Prostate gland (tissue), 2 donors: Measurements from ENCODE around the gene NIPAL1. TPM values are rescaled to one million over a fixed set of nuclear protein-coding genes. Genes with fewer than 3 reads are reported as not detected.

Experiments
- DNase-seq: peaks from one replicate; pipeline ENCODE4 v3.0.0-alpha.2; 2019; ENCODE audit warnings: low spot score
- H3K27ac ChIP-seq, 2 donors: fragments of 200-600 bp; sonication (generic); 2 replicates each; pipeline ENCODE4 v1.5.1; 2017 to 2019
- H3K27me3 ChIP-seq: fragments of 200-600 bp; sonication (generic); replicated peaks from 2 replicates; pipeline ENCODE4 v1.5.1; 2019; ENCODE audit not compliant: insufficient read depth
- H3K36me3 ChIP-seq, 2 donors: fragments of 200-600 bp; sonication (generic); 1 replicate in 1 of 2; 2 replicates in 1 of 2; pipeline versions ENCODE4 v1.5.1 to v1.8.1; 2017 to 2019
- H3K4me1 ChIP-seq: fragments of 200-600 bp; sonication (generic); replicated peaks from 2 replicates; pipeline ENCODE4 v1.5.1; 2019
- H3K4me3 ChIP-seq, 2 donors: fragments of 200-600 bp; sonication (generic); 2 replicates each; pipeline ENCODE4 v1.5.1; 2017 to 2019
- H3K9me3 ChIP-seq: fragments of 200-600 bp; sonication (generic); 2 replicates; pipeline ENCODE4 v1.5.1; 2017
- POLR2A ChIP-seq: fragments of 450-650 bp; IDR thresholded peaks from one replicate; pipeline ENCODE4 v1.6.1; 2016; ENCODE audit warnings: antibody characterized with exemption, mild to moderate bottlenecking
- POLR2AphosphoS5 ChIP-seq: sonication (generic); formaldehyde crosslinking; IDR thresholded peaks from one replicate; pipeline ENCODE4 v1.6.1; 2017; ENCODE audit warnings: antibody characterized with exemption
- WGBS: methylation state at CpG from one replicate; pipeline ENCODE4 v1.1.5; 2018; 5-methylcytosine and 5-hydroxymethylcytosine counted together
- intact Hi-C: fragments of 100-400 bp; cut with DNase I; formaldehyde crosslinking; loops from one replicate; pipeline ENCODE4 v1.14.2; 2022
- total RNA-seq, 2 donors: library from RNA; depleted of rRNA; stranded (reverse); fragments of >200 nt; gene quantifications; one replicate each; pipeline ENCODE4 v1.1.0, GENCODE V29; 2016
- TF ChIP-seq, protein P1 (sequence below), 4 experiments: fragments of 200-600 bp in 2 of 4; fragments of 450-650 bp in 2 of 4; sonication (generic) in 2 of 4; IDR thresholded peaks; 1 replicate in 3 of 4; 2 replicates in 1 of 4; pipeline ENCODE4 v1.5.1; 2016 to 2019; ENCODE audit warnings: antibody characterized with exemption in 4 of 4, mild to moderate bottlenecking in 2 of 4, moderate library complexity in 2 of 4

NIPAL1 gene
- total RNA-seq, 2 donors from 2014 or later, result 5.4 to 5.6 TPM

DNA sequence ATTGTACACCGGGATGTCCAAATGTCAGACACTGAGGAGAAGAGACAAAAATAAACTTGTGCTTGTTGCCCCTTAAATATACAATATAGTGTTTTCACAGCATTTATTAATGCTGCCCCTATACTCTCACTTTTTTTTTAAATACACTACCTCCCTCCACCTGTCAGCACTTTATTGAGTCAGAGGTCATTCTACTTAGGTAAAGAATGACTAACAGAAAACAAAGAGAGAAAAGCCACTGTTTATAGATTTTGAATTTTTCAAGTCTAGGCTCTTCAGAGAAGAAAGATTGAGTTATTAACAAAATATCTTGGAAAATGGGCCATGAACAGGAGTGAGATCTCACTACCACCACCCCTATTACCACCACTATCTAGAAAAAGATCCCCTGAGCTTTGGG lies 58.1 kb downstream of the NIPAL1 start:
- DNase-seq, result no peak
- H3K27me3 ChIP-seq, result no peaks in the 10 kb centered on the region
- TF ChIP-seq POLR2AphosphoS5, result no peak
- TF ChIP-seq, protein P1, sequence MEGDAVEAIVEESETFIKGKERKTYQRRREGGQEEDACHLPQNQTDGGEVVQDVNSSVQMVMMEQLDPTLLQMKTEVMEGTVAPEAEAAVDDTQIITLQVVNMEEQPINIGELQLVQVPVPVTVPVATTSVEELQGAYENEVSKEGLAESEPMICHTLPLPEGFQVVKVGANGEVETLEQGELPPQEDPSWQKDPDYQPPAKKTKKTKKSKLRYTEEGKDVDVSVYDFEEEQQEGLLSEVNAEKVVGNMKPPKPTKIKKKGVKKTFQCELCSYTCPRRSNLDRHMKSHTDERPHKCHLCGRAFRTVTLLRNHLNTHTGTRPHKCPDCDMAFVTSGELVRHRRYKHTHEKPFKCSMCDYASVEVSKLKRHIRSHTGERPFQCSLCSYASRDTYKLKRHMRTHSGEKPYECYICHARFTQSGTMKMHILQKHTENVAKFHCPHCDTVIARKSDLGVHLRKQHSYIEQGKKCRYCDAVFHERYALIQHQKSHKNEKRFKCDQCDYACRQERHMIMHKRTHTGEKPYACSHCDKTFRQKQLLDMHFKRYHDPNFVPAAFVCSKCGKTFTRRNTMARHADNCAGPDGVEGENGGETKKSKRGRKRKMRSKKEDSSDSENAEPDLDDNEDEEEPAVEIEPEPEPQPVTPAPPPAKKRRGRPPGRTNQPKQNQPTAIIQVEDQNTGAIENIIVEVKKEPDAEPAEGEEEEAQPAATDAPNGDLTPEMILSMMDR (IDR thresholded peaks at IDR 0.05), result no peak
- TF ChIP-seq POLR2A, result no peak
- H3K4me3 ChIP-seq, result no peak overlapping the region
- H3K9me3 ChIP-seq, result no peaks in the 10 kb centered on the region
- 87% methylated on average over 1 of the region's 1 CpG for WGBS
- no peaks in the 10 kb centered on the region for H3K4me1 ChIP-seq
- H3K27ac ChIP-seq, result no peak overlapping the region
- H3K36me3 ChIP-seq, result no peaks in the 10 kb centered on the region
- intact Hi-C loops, result no loop called here

DNA sequence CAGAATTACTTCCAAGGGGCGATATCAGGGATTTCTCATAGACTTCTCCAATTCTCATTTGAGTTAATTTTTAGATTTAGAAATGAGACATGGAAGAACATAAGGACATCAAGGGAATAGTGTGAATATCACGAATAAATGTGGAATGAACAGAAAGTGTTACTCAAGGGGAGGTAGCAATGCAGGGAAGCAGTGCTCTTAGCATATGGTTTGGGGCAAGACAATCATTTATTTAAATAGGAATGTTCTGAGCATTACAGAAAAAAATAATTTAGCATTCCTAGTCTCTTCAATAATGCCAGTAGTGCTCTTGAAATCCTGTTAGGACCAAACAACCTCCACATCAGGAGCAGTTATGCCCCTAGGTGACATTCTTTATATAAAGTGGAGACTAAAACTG lies 61.9 kb downstream of the NIPAL1 start:
- no peaks in the 10 kb centered on the region for H3K9me3 ChIP-seq
- H3K36me3 ChIP-seq, result no peaks in the 10 kb centered on the region
- no peak for DNase-seq
- intact Hi-C loops, result no loop called here
- TF ChIP-seq, protein P1 (IDR thresholded peaks at IDR 0.05), result no peak
- TF ChIP-seq POLR2AphosphoS5 (no peak), POLR2A (no peak)
- whole genome bisulfite sequencing, result 96% methylated on average over 2 of the region's 2 CpGs
- H3K4me3 ChIP-seq, result no peak overlapping the region
- no peaks in the 10 kb centered on the region for H3K4me1 ChIP-seq
- no peak overlapping the region for H3K27ac ChIP-seq
- H3K27me3 ChIP-seq, result no peaks in the 10 kb centered on the region

DNA sequence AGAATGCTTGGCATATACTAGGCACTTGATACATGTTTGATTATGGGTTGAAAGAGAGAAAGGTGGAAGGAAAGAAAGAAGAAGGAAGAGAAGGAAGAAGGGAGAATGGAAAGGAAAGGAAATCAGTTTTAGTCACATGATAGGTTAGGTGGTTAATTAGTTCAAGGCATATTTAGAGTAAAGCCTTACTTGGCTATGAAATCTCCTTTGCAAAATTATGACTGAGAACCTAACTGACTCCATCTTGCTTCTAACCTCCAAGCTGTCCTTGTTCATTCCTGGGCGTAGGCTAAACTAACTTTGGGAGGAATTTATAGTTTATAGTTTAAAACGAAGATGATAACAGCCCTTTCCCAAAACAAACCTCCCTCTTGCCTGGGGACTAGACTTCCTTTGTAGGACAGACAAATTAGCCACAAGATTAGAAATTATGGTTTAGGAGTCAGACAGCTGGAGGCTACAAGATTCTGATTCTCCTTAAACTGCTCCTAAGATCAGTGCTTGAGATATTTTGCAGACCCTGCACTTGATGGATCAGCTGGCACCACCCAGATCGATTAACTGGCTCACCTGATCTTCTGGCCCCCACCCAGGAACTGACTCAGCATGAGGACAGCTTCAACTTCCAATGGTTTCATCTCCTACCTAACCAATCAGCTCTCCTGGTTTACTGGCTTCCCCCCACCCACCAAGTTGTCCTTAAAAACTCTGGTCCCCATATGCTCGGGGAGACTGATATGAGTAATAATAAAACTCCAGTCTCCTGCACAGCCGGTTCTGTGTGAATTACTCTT lies 62.5 kb downstream of the NIPAL1 start:
- intact Hi-C loops, result no loop called here
- H3K4me3 ChIP-seq, result no peak overlapping the region
- no peak overlapping the region for H3K27ac ChIP-seq
- TF ChIP-seq POLR2AphosphoS5, result no peak
- no peak for TF ChIP-seq POLR2A
- TF ChIP-seq, protein P1 (IDR thresholded peaks at IDR 0.05), result no peak
- no peaks in the 10 kb centered on the region for H3K27me3 ChIP-seq
- no peaks in the 10 kb centered on the region for H3K36me3 ChIP-seq
- 72% methylated on average over 5 of the region's 5 CpGs for WGBS
- H3K4me1 ChIP-seq, result no peaks in the 10 kb centered on the region
- H3K9me3 ChIP-seq, result no peaks in the 10 kb centered on the region
- no peak for DNase-seq

DNA sequence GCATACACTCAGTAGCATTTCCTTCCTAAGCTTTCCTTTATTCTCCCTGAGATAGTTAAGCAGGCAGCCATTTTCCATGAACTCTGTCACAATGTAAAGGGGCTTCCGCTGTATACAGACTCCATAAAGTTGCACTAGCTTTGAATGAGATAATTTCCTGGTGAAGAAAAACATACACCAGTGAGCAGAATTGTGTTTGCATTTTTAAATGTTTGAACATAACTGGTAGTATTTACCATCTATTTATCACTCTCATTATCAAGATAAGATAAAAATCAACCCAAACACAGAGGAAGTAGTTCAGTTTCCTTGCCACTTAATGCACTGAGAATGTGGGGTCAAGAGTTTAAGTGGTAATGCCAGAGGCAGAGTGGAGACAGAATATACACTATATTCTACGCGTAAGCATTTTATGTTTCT lies 63.4 kb downstream of the NIPAL1 start:
- WGBS, result 55% methylated on average over 3 of the region's 3 CpGs
- no peak for DNase-seq

More for the DNA sequence above, 63.4 kb downstream of the NIPAL1 start:
- Histone ChIP-seq H3K9me3 (no peaks in the 10 kb centered on the region), H3K27ac (no peak overlapping the region), H3K27me3 (no peaks in the 10 kb centered on the region), H3K36me3 (no peaks in the 10 kb centered on the region), H3K4me1 (no peaks in the 10 kb centered on the region), H3K4me3 (no peak overlapping the region)
- intact Hi-C loops, result loop anchor here (10.0 kb wide), 2 partner anchors 145 to 395 kb away; no protein-coding TSS in a partner anchor
- TF ChIP-seq, protein P1 (IDR thresholded peaks at IDR 0.05), result no peak
- TF ChIP-seq POLR2A (no peak), POLR2AphosphoS5 (no peak)
